Smooth muscle cell of the brain vasculature (primary cell): ENCODE measurements around the gene KPNA5.
"Not testable (repeated sequence)": the region's sequence is repeated elsewhere in the genome, so short reads cannot be mapped to it uniquely, and the experiment has no call there.

Experiments used
- DNase-seq: peaks from one replicate; pipeline ENCODE4 v3.0.0-alpha.2; 2012; ENCODE audit warnings: low read depth, low spot score

KPNA5 gene

GRCh38 chr6:116680880-116681672 lies at the start of gene KPNA5:
Gene KPNA5 (plus strand): TSS chr6:116681211. CDS start chr6:116681335, 124 bp downstream.
- DNase-seq = peak; percentile 65

DNA sequence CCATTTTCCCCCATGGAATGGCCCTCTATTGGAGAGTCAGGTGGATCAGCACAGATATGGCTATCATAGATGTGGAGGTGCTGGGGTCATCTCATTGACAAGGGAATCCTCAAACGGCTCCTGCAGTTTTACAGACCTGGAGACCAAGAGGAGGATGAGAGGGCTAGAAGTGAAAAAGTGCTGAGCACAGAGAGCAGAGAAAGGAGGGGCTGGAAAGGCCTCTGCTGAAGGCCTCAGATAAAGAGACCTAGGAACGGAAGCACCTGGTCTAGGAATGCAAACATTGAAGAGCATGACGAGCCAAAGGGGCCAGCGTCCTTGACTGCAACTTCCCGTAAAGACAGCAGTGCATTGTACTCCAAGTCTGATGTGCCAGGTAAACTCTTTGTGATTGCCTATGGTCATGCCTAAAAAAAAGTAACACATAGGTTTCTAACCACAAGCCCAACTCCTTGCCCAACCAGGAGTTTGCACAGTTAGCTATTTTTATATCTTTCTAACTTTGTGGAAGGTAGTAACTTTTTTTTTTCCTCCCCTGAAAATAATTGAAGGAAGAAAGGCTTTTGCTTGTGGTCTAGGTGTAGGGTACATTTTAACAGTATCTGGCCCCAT lies 49.5 kb upstream of the KPNA5 start:
- no peak for DNase-seq

GRCh38 chr6:116633685-116634084 lies 47.3 kb upstream of the KPNA5 start:
- DNase-seq = no peak

DNA sequence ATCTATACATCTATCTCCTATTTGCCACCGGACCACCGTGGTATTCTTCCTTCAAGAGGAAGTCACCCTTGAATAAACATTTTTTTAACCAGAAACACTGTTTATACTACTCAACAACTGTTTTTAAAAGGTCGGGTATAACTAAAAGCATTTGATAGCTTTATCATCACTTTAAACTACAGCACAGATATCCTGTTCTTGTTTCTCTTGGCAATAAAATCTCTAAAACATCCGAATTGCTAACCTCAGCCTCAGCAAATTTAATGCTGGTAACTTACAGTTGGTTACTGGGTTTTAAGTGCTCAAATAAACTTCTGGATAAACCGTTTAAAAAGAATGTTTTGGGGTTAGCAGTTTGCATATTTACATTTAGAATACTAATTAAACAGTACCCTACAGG lies 32.9 kb upstream of the KPNA5 start:
- peak; percentile 26 for DNase-seq

- DNase-seq = no peak
Observed at GRCh38 chr6:116649129-116649528, 31.9 kb upstream of the KPNA5 start.

DNA sequence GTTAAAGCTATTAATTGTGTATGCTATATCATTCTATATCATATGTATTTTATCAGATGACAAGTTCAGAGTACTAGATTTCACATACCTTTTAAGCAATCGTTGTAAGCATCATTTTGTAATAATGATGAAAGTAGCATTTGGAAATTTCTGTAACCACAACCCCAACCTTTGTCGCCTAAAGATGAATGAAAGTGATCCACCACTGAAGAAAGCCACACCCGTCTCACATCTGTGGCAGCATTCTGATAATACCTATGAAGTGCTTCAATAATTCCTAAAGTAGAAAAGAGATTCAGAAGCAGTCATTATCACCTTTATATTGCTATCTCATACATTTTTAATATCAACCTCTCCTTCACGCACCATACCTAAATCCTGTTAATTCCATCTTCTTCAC lies 29.1 kb upstream of the KPNA5 start:
- no peak for DNase-seq

GRCh38 chr6:116661594-116661993 lies 19.4 kb upstream of the KPNA5 start:
- no peak for DNase-seq

DNA sequence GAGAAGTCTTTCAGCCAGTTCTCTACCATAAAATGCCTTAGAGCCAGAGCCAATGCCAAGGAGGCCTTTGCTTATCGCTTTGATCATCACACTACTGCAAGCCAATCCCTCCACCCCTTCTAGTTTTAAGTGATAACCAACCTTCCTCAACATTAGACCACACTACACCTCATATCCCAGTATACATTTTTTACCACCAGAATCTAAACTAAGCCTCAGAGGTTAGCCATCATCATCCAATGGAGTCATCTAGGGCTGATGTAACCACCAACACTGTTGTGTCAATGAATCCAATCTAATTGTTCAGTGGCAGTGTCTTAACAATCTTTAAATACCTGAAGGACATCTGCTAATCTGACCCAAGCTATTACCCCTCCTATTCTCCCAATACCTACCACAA lies 18.8 kb upstream of the KPNA5 start:
- no peak for DNase-seq

GRCh38 chr6:116663308-116663707 lies 17.7 kb upstream of the KPNA5 start:
- no peak for DNase-seq

GRCh38 chr6:116664169-116664568 lies 16.8 kb upstream of the KPNA5 start:
- DNase-seq = not testable (repeated sequence)

DNA sequence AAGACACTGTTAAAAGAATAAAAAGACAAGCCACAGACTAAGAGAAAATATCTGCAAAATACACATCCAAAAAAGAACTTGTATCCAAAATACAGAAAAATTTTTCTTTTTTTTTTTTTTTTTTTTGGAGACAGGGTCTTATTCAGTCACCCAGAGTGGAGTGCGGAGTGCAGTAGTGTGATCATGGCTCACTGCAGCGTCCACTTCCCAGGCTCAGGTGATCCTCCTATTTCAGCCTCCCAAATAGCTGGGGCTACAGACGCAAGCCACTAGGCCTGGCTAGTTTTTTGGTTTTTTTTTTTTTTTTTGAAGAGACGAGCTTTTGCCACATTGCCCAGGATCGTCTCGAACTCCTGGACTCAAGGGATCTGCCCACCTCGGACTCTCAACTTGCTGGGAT lies 15.5 kb upstream of the KPNA5 start:
- no peak for DNase-seq

DNA sequence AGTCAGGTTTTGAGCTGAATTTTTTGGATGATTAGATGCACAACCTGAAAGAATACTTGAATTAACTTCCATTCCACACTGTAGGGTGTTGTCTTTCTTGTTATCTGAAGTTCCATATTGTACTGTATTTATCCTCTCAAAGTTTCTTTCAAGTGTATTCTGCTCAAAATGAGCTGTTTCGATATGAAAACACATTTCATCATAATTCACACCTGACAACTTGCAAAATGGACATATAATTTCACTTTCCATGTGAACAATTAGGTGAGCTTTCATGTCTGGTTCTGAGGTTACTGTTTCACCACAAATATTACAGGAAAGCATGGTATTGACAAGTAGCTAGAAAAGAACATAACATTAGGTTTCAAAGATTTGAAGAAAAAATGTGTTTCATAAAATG lies 14.1 kb upstream of the KPNA5 start:
- no peak for DNase-seq

GRCh38 chr6:116667623-116668022 lies 13.4 kb upstream of the KPNA5 start:
- DNase-seq = no peak

DNA sequence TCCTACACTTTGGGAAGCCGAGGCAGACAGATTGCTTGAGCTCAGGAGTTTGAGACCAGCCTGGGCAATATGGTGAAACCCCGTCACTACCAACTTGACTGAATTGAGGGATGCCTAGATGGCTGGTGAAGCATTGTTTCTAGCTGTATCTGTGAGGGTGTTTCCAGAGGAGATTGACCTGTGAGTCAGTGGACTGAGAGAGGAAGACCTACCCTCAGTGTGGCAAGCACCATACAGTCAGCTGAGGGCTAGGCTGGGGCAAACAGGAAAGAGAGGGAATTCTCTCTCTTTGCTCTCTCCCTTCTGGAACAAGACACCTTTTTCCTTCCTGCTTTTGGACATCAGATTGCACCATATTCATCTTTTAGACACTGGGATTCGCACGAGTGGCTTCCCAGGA lies 8.7 kb upstream of the KPNA5 start:
- no peak for DNase-seq

GRCh38 chr6:116676021-116676420 lies 5.0 kb upstream of the KPNA5 start:
- no peak for DNase-seq

DNA sequence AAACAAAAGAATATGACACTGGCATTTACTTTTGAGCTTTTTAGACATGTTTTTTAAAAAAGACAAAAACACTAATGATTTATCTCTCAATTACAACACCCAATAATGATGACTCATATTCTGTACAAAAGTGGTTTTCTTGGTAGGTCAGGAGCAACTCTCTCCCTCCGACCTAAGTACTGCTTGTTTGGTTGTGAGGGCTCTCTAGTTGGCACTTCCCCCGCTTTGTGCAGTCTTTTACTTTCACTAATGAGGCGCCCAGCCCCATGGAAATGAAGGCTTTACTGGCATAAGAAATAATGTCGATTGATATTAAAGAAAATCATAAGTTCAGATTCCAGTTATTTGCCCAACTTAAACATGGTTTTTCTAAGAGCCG lies 1.3 kb downstream of the KPNA5 start:
- no peak for DNase-seq

DNA sequence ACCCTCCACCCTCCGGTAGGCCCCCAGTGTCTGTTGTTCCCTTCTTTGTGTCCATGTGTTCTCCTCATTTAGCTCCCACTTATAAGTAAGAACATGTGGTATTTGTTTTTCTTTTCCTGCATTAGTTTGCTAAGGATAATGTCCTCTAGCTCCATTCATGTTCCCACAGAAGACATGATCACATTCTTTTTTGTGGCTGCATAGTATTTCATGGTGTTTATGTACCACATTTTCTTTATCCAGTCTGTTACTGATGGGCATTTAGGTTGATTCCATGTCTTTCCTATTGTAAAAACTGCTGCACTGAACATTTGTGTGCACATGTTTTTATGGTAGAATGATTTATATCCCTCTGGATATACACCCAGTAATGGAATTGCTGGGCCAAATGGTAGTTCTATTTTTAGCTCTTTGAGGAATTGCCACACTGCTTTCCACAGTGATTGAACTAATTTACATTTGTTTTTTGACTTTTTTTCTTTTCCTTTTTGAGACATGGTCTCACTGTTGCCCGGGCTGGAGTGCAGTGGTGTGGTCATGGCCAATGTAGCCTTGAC lies 4.5 kb downstream of the KPNA5 start:
- no peak for DNase-seq

- not testable (repeated sequence) for DNase-seq
Observed at GRCh38 chr6:116686475-116687101, 5.6 kb downstream of the KPNA5 start.

DNA sequence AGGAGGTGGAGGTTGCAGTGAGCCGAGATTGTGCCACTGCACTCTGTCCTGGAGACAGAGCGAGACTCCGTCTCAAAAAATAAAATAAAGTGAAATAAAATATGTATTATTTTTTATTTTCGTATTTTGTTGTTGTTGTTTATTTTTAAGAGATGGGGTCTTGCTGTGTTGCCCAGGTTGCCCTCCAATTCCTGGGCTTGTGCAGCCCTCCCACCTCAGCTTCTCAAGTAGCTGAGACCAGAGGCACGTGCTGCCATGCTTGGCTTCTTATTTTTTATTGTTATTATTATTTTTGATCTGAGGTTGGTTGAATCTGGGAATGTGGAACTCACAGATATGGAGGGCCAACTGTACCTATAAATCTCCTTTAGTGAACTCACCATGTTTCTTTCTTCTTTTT lies 10.1 kb downstream of the KPNA5 start:
- no peak for DNase-seq

DNA sequence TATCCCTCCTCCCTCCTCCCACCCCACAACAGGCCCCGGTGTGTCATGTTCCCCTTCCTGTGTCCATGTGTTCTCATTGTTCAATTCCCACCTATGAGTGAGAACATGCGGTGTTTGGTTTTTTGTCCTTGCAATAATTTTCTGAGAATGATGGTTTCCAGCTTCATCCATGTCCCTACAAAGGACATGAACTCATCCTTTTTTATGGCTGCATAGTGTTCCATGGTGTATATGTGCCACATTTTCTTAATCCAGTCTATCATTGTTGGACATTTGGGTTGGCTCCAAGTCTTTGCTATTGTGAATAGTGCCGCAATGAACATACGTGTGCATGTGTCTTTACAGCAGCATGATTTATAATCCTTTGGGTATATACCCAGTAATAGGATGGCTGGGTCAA lies 11.9 kb downstream of the KPNA5 start:
- DNase-seq = not testable (repeated sequence)

DNA sequence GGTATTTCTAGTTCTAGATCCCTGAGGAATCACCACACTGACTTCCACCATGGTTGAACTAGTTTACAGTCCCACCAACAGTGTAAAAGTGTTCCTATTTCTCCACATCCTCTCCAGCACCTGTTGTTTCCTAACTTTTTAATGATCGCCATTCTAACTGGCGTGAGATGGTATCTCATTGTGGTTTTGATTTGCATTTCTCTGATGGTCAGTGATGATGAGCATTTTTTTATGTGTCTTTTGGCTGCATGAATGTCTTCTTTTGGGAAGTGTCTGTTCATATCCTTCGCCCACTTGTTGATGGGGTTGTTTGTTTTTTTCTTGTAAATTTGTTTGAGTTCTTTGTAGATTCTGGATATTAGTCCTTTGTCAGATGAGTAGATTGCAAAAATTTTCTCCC lies 12.3 kb downstream of the KPNA5 start:
- not testable (repeated sequence) for DNase-seq

DNA sequence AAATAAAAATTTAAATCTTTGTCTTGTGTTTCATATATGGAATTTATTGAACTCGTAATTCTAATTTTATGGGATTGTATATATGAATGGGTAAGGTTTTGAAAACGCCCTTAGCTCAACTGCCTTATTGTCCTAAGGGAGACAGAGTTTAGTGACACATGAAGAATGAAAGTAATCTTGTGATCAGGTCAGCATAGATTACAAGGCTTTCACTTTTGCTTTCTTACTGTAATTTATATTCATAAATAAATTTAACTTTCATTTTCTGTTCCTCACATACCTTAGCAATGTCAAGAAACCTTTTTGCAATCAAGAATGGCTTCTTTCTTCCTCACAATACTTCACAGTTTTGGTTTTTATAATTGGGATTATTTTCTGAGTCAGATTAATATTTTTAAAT lies 14.4 kb downstream of the KPNA5 start:
- DNase-seq = no peak

- DNase-seq = no peak
Observed at GRCh38 chr6:116697480-116697879, 16.5 kb downstream of the KPNA5 start.
